ENCODE results near the gene ATOSB.

Gene ATOSB

DNA sequence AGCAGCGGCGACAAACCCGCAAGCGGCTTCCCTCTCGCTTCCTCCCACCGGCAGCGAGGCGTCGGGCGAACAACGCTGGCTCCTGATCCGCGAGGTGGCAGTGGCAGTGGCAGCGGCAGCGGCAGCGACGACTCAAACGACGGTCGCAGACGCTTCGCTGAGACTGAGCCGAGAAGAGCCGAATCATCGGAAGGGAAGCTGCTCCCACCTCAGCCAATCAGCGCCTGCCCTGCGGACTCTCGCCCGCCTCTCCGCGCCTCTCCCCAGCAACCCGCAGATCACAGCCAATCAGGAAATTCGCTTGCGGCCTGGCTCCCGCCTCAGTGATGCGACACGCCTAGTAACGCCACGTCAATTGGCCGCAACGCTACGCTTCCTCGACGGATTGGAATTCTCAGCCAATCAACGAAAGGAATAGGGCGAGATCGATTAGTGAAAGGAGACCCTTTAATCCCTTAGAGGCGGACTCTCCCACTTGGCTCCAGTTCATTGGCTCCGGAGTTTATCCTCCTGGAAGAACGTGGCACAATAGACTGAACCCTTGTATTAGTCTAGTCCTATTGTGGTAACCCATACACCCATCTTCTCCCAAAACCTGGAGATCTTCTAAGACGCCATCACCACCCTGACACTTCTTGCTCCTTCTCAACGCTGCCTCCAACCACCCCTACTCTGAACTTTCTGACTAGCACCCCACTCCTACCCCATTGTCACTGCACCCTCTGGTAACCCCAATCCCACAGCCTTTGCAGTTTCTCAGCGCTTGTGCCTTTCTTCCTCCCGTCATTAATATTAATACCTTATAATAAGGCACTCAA lies 43.0 kb downstream of the ATOSB start, which contains the start of gene VCP:
Gene VCP (minus strand): TSS at position 165 of the 818 bp plus-strand sequence. CDS start 272 bp downstream, outside the sequence.
- no peaks in the 10 kb centered on the region for H3K27me3 ChIP-seq (ENCODE audit: control insufficient read depth in 2 of 2, insufficient read depth in 2 of 2, low read length in 2 of 2)
- H3K36me3 ChIP-seq (ENCODE audit: control insufficient read depth in 2 of 2, insufficient read depth in 2 of 2, low read length in 2 of 2): peaks cover 15 to 18% of the 10 kb centered on the region in 2 donors
- H3K9me3 ChIP-seq (ENCODE audit: control insufficient read depth in 2 of 2, low read length in 2 of 2): no peaks in the 10 kb centered on the region
- H3K27ac ChIP-seq (ENCODE audit: low read depth in 2 of 2, low read length in 2 of 2): peak within 1 kb of the TSS; percentile 100
- H3K4me3 ChIP-seq (ENCODE audit: low read length in 2 of 2): peak within 1 kb of the TSS; percentile 86 to 92
- peaks cover 20 to 24% of the 10 kb centered on the region in 2 donors for H3K4me1 ChIP-seq (ENCODE audit: control insufficient read depth in 2 of 2, insufficient read depth in 2 of 2, low read length in 2 of 2)
- H3K9ac ChIP-seq (ENCODE audit: low read depth in 1 of 2, low read length in 2 of 2): peak within 1 kb of the TSS; percentile 94 to 98

DNA sequence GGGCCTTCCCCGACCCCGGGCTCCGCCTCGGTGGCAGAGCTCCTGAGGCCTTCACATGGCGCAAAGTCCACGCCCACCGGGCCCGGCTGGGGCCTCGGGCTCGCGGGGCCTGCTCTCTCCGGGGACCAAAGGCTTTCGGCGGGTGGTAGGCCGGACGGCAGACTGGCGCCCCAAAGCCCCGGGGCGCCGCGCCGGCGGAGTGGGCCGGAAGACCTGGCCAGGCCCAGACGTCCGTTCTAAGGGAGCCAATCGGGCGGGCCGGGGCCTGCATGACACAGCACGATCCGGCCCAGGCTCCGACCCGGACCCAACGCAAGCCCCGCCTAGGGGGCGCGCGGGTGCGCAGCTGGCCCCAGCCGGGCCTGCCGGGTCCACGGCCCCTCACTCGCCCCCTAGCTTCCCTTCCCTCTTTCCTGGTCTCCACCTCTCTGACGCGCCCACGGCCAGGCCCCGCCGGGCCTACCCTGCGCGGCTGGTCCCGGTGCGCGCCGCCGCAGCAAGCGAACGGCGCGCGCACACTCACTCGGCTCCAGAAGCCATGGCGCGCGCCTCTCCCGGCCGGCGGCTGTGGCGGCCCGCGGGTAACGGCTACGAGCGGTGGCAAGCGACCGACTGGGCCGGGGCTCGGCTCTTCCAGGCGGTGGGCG lies 43.7 kb downstream of the ATOSB start:
- H3K9me3 ChIP-seq (ENCODE audit: control insufficient read depth in 2 of 2, low read length in 2 of 2): no peaks in the 10 kb centered on the region
- H3K27me3 ChIP-seq (ENCODE audit: control insufficient read depth in 2 of 2, insufficient read depth in 2 of 2, low read length in 2 of 2): no peaks in the 10 kb centered on the region
- H3K27ac ChIP-seq (ENCODE audit: low read depth in 2 of 2, low read length in 2 of 2): peak overlapping the region; percentile 100
- H3K4me3 ChIP-seq (ENCODE audit: low read length in 2 of 2): peak overlapping the region; percentile 86 to 92
- peaks cover 20 to 24% of the 10 kb centered on the region in 2 donors for H3K4me1 ChIP-seq (ENCODE audit: control insufficient read depth in 2 of 2, insufficient read depth in 2 of 2, low read length in 2 of 2)
- H3K36me3 ChIP-seq (ENCODE audit: control insufficient read depth in 2 of 2, insufficient read depth in 2 of 2, low read length in 2 of 2): peaks cover 22 to 25% of the 10 kb centered on the region in 2 donors
- peak overlapping the region; percentile 94 to 98 for H3K9ac ChIP-seq (ENCODE audit: low read depth in 1 of 2, low read length in 2 of 2)

DNA sequence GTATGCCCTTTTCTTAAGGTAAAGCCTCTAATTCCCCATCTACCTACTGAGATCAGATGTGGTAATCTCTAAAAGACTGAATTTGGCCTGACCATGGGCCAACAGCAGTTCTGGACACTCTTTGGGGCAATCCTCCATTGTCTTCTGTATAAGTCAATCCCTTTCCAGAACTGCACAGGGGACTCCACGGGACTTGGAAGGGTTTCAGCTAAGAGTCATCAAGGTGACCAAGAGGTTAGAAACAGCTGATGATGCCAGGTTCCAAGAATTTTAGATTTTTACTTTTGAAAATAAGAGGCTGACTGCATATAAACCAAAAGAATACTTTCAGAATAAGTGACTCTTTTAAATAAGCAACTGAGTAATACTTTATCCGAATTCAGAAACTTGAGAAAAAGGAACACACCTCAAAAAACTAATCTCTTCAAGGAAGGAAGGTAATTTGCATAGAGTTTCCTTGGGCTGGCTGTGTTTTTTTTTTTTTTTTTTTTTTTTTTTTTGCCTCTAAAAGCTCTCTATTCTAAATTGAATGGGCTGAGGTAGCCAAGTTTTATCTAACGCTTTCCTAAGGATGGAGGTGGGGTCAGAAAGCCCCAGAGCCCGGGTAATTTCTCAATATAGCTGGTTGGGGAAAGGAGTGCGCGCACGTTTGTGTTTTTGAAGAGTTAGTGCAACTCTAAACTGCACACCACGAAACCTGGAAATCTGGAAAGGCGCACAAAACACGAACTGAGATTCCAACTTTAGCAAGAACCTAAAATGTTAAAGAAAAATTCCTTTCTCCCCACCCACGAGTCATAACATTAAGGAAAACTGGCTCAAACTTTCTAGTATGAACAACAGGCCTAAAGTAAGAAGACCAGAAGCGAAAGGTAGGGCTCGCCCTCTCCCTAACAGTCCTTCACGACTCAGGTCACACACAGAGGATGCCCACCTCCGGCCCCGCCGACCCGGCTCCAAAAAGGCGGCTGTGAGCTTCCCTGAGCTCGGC lies 44.5 kb downstream of the ATOSB start:
- Histone ChIP-seq H3K27me3 (ENCODE audit: control insufficient read depth in 2 of 2, insufficient read depth in 2 of 2, low read length in 2 of 2) (no peaks in the 10 kb centered on the region), H3K36me3 (ENCODE audit: control insufficient read depth in 2 of 2, insufficient read depth in 2 of 2, low read length in 2 of 2) (peaks cover 27 to 29% of the 10 kb centered on the region in 2 donors), H3K4me1 (ENCODE audit: control insufficient read depth in 2 of 2, insufficient read depth in 2 of 2, low read length in 2 of 2) (peaks cover 20 to 24% of the 10 kb centered on the region in 2 donors), H3K9me3 (ENCODE audit: control insufficient read depth in 2 of 2, low read length in 2 of 2) (no peaks in the 10 kb centered on the region), H3K9ac (ENCODE audit: low read depth in 1 of 2, low read length in 2 of 2) (peak overlapping the region; percentile 94 to 98), H3K27ac (ENCODE audit: low read depth in 2 of 2, low read length in 2 of 2) (peak overlapping the region; percentile 100), H3K4me3 (ENCODE audit: low read length in 2 of 2) (peak overlapping the region; percentile 86 to 92)

DNA sequence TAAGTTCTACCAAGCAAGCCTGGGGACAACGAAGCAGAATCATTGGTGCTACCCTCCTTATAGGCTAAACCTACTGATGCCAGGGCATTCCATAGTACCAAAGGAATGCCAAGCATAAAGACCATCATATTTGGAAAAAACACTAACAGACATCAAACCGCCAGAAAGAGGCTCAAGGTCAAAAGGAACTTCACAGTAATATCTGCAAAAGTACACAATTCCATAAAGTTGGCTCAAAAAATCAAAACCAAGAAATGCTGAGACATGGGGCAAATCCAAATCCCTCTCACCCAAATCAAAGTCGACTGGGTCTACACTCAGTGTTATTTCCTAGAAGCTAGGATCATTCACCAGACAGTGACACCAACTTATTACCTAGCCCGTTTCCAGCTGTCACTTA lies 46.6 kb downstream of the ATOSB start:
- Histone ChIP-seq H3K4me3 (ENCODE audit: low read length in 2 of 2) (no peak overlapping the region), H3K27ac (ENCODE audit: low read depth in 2 of 2, low read length in 2 of 2) (no peak overlapping the region), H3K4me1 (ENCODE audit: control insufficient read depth in 2 of 2, insufficient read depth in 2 of 2, low read length in 2 of 2) (peaks cover 18 to 24% of the 10 kb centered on the region in 2 donors), H3K9ac (ENCODE audit: low read depth in 1 of 2, low read length in 2 of 2) (no peak overlapping the region), H3K36me3 (ENCODE audit: control insufficient read depth in 2 of 2, insufficient read depth in 2 of 2, low read length in 2 of 2) (peaks cover 42% of the 10 kb centered on the region in 2 donors), H3K9me3 (ENCODE audit: control insufficient read depth in 2 of 2, low read length in 2 of 2) (no peaks in the 10 kb centered on the region), H3K27me3 (ENCODE audit: control insufficient read depth in 2 of 2, insufficient read depth in 2 of 2, low read length in 2 of 2) (no peaks in the 10 kb centered on the region)

DNA sequence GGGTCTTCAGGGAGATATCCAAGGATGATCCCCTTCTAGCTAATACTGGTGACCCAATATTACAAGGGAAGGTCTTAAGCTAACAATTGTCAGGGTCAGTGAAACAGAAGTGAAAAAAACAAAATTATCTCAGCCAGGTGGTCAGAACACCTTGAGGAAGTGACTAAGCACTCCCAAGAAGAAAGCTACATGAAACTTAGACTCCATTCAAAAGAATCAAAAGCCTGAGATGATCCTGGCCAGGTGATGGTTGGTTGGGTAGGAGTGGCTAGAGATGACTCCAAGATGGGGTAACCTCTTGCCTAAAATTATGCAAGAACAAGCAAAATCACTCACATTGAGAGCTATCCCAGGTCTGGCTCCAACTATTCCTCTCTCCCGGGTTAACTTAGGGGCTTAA lies 48.6 kb downstream of the ATOSB start:
- H3K9me3 ChIP-seq (ENCODE audit: control insufficient read depth in 2 of 2, low read length in 2 of 2): no peaks in the 10 kb centered on the region
- no peak overlapping the region for H3K9ac ChIP-seq (ENCODE audit: low read depth in 1 of 2, low read length in 2 of 2)
- H3K36me3 ChIP-seq (ENCODE audit: control insufficient read depth in 2 of 2, insufficient read depth in 2 of 2, low read length in 2 of 2): peaks cover 58 to 61% of the 10 kb centered on the region in 2 donors
- H3K27ac ChIP-seq (ENCODE audit: low read depth in 2 of 2, low read length in 2 of 2): no peak overlapping the region
- H3K27me3 ChIP-seq (ENCODE audit: control insufficient read depth in 2 of 2, insufficient read depth in 2 of 2, low read length in 2 of 2): no peaks in the 10 kb centered on the region
- no peak overlapping the region for H3K4me3 ChIP-seq (ENCODE audit: low read length in 2 of 2)
- peaks cover 18 to 19% of the 10 kb centered on the region in 2 donors for H3K4me1 ChIP-seq (ENCODE audit: control insufficient read depth in 2 of 2, insufficient read depth in 2 of 2, low read length in 2 of 2)

DNA sequence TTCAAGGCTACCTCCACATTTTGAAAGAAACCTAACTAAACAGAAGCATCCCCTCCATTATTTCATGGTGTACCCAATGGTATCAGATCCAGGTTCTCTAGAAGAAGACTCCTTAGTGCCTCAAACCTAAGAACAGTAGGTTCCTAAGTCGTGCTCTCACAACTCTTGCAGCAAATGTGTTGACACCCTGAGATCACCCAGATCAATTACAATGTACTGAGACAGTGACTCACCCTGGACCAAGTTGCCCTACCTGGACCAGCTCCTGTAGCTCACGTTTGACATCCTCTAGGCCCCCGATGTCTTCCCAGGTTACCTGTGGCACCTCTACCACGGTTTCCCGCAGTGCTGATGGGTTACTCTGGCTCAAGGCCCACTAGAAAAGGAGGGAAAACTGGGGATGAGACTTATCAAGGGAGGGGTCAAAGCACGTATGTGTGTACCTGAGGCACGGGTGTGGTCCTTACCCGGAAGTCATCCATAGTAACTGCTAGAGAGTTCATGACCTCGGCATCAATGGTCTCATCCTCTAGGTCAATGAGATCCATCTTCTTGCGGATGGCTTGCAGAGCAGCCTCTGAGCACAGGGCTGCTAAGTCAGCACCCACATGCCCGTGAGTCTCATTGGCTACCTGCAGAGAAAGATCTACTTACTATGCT lies 55.0 kb downstream of the ATOSB start:
- H3K27ac ChIP-seq (ENCODE audit: low read depth in 2 of 2, low read length in 2 of 2): no peak overlapping the region
- H3K27me3 ChIP-seq (ENCODE audit: control insufficient read depth in 2 of 2, insufficient read depth in 2 of 2, low read length in 2 of 2): no peaks in the 10 kb centered on the region
- peaks cover 94 to 100% of the 10 kb centered on the region in 2 donors for H3K36me3 ChIP-seq (ENCODE audit: control insufficient read depth in 2 of 2, insufficient read depth in 2 of 2, low read length in 2 of 2)
- no peaks in the 10 kb centered on the region for H3K9me3 ChIP-seq (ENCODE audit: control insufficient read depth in 2 of 2, low read length in 2 of 2)
- no peak overlapping the region for H3K9ac ChIP-seq (ENCODE audit: low read depth in 1 of 2, low read length in 2 of 2)
- H3K4me3 ChIP-seq (ENCODE audit: low read length in 2 of 2): no peak overlapping the region
- H3K4me1 ChIP-seq (ENCODE audit: control insufficient read depth in 2 of 2, insufficient read depth in 2 of 2, low read length in 2 of 2): no peaks in the 10 kb centered on the region

DNA sequence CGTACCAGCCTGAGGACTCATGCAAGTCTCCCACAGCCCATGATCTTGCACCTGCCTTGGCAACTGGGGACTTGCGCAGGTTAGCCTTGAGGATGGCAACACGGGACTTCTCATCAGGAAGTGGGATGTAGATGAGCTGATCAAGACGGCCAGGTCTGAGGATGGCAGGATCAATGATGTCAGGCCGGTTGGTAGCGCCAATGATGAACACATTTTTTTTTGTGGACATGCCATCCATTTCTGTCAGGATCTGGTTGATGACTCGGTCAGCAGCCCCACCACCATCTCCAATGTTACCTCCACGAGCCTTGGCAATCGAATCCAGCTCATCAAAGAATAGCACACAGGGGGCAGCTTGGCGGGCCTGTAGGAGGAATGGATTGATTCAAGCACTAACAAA lies 56.2 kb downstream of the ATOSB start:
- H3K27me3 ChIP-seq (ENCODE audit: control insufficient read depth in 2 of 2, insufficient read depth in 2 of 2, low read length in 2 of 2): no peaks in the 10 kb centered on the region
- H3K4me1 ChIP-seq (ENCODE audit: control insufficient read depth in 2 of 2, insufficient read depth in 2 of 2, low read length in 2 of 2): no peaks in the 10 kb centered on the region
- no peak overlapping the region for H3K4me3 ChIP-seq (ENCODE audit: low read length in 2 of 2)
- no peaks in the 10 kb centered on the region for H3K9me3 ChIP-seq (ENCODE audit: control insufficient read depth in 2 of 2, low read length in 2 of 2)
- H3K9ac ChIP-seq (ENCODE audit: low read depth in 1 of 2, low read length in 2 of 2): no peak overlapping the region
- peaks cover 87 to 96% of the 10 kb centered on the region in 2 donors for H3K36me3 ChIP-seq (ENCODE audit: control insufficient read depth in 2 of 2, insufficient read depth in 2 of 2, low read length in 2 of 2)
- no peak overlapping the region for H3K27ac ChIP-seq (ENCODE audit: low read depth in 2 of 2, low read length in 2 of 2)

DNA sequence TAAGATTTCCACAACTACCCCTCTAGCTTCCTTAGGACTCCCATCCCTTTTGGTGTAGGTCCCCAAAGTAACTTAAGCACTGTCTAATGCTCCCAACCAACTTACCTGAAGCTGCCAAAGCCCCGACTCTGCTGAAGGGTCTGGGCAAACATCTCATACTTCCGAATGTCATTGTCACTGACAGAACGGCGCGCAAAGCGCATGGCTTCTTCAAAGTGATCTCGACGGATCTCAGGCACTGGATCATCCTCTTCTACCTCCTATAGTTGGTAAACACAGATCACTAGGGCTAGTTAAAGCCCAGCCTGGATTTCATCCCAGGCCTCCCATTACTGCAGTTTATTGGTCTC lies 58.4 kb downstream of the ATOSB start:
- Histone ChIP-seq H3K9me3 (ENCODE audit: control insufficient read depth in 2 of 2, low read length in 2 of 2) (no peaks in the 10 kb centered on the region), H3K9ac (ENCODE audit: low read depth in 1 of 2, low read length in 2 of 2) (no peak overlapping the region), H3K27ac (ENCODE audit: low read depth in 2 of 2, low read length in 2 of 2) (no peak overlapping the region), H3K4me1 (ENCODE audit: control insufficient read depth in 2 of 2, insufficient read depth in 2 of 2, low read length in 2 of 2) (no peaks in the 10 kb centered on the region), H3K4me3 (ENCODE audit: low read length in 2 of 2) (no peak overlapping the region), H3K27me3 (ENCODE audit: control insufficient read depth in 2 of 2, insufficient read depth in 2 of 2, low read length in 2 of 2) (no peaks in the 10 kb centered on the region), H3K36me3 (ENCODE audit: control insufficient read depth in 2 of 2, insufficient read depth in 2 of 2, low read length in 2 of 2) (peaks cover 65 to 82% of the 10 kb centered on the region in 2 donors)

DNA sequence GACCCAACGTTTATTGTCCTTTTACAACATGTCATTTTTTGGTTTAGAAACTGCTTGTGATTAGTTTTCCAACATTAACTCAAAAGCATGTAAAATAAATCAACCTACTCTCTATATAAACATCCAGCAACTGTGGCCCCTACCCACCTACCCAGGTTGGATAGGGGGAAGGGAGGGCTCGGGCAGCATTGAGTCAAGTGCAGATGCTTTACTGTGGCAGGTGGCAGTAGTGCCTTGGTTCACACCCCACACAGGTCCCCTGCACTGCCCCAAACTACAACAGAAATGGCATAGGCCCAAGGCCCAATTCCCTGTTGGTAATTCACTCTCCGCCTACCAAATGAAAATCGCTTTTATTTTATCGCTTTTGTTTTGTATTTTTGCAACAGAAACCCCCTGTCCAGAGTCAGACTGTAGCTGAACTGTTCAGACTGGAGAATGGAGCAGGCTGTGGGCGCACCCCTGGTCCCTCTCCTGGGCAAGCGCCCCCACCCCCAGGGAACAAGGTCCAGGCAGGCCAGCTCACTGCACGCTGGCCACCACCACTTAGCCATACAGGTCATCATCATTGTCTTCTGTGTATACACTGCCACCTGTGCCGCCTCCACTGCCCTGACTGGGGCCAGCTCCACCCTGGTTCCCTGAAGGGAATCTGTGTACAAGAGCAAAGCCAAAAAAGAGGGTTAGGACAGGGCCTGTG lies 58.9 kb downstream of the ATOSB start:
- H3K27me3 ChIP-seq (ENCODE audit: control insufficient read depth in 2 of 2, insufficient read depth in 2 of 2, low read length in 2 of 2): no peaks in the 10 kb centered on the region
- H3K4me1 ChIP-seq (ENCODE audit: control insufficient read depth in 2 of 2, insufficient read depth in 2 of 2, low read length in 2 of 2): no peaks in the 10 kb centered on the region
- no peaks in the 10 kb centered on the region for H3K9me3 ChIP-seq (ENCODE audit: control insufficient read depth in 2 of 2, low read length in 2 of 2)
- peaks cover 60 to 80% of the 10 kb centered on the region in 2 donors for H3K36me3 ChIP-seq (ENCODE audit: control insufficient read depth in 2 of 2, insufficient read depth in 2 of 2, low read length in 2 of 2)
- no peak overlapping the region for H3K27ac ChIP-seq (ENCODE audit: low read depth in 2 of 2, low read length in 2 of 2)
- no peak overlapping the region for H3K9ac ChIP-seq (ENCODE audit: low read depth in 1 of 2, low read length in 2 of 2)
- H3K4me3 ChIP-seq (ENCODE audit: low read length in 2 of 2): no peak overlapping the region

All from mucosa of rectum (tissue), 2 donors.